AG09319 (cell line): ENCODE measurements around the gene RANBP6.
A peak's percentile ranks its signal among the peaks of the same experiment; 100 is the strongest.

Source experiments
- DNase-seq: peaks from one replicate; pipeline ENCODE4 v3.0.0-alpha.2; 2010; ENCODE audit warnings: low read depth; ENCODE audit errors: extremely low read depth
- CTCF ChIP-seq: IDR thresholded peaks from 2 replicates; pipeline ENCODE4 v1.5.1; 2011; ENCODE audit warnings: low read depth, mild to moderate bottlenecking, inconsistent platforms, low read length, moderate library complexity

The RANBP6 gene

GRCh38 chr9:6049798-6050197 is 34.4 kb upstream of the RANBP6 start:
- DNase-seq = no peak
- TF ChIP-seq CTCF = peak; percentile 14

- no peak for TF ChIP-seq CTCF
- no peak for DNase-seq
Observed at GRCh38 chr9:6048039-6048438, 32.6 kb upstream of the RANBP6 start.

GRCh38 chr9:6047020-6047419 is 31.6 kb upstream of the RANBP6 start:
- no peak for TF ChIP-seq CTCF
- DNase-seq = no peak

GRCh38 chr9:6045364-6045763 is 29.9 kb upstream of the RANBP6 start:
- no peak for TF ChIP-seq CTCF
- no peak for DNase-seq

GRCh38 chr9:6040077-6040476 is 24.7 kb upstream of the RANBP6 start:
- DNase-seq = no peak
- no peak for TF ChIP-seq CTCF

- no peak for DNase-seq
- no peak for TF ChIP-seq CTCF
Observed at GRCh38 chr9:6036391-6036790, 21.0 kb upstream of the RANBP6 start.

- no peak for DNase-seq
Observed at GRCh38 chr9:6034954-6035353, 19.5 kb upstream of the RANBP6 start.

More at GRCh38 chr9:6034954-6035353, 19.5 kb upstream of the RANBP6 start:
- no peak for TF ChIP-seq CTCF
